Sigmoid colon (tissue), 4 donors: ENCODE results near the gene CYP2C9.

Experiments used
- CTCF ChIP-seq, 4 experiments: fragments of 450-650 bp in 3 of 4; fragments of 200-600 bp in 1 of 4; IDR thresholded peaks; one replicate each; pipeline ENCODE4 v1.5.1; 2016 to 2019; ENCODE audit warnings: antibody characterized with exemption in 4 of 4, mild to moderate bottlenecking in 3 of 4, moderate library complexity in 2 of 4
- POLR2A ChIP-seq, 2 donors: fragments of 450-650 bp; IDR thresholded peaks; one replicate each; pipeline ENCODE4 v1.6.1; 2016; ENCODE audit warnings: antibody characterized with exemption in 2 of 2, mild to moderate bottlenecking in 2 of 2, moderate library complexity in 2 of 2
- POLR2AphosphoS5 ChIP-seq, 4 donors: sonication (generic); formaldehyde crosslinking; IDR thresholded peaks; one replicate each; pipeline ENCODE4 v1.6.1; 2017; ENCODE audit warnings: antibody characterized with exemption in 4 of 4

- TF ChIP-seq CTCF (IDR thresholded peaks at IDR 0.05) (no peak), POLR2AphosphoS5 (IDR thresholded peaks at IDR 0.05) (no peak), POLR2A (IDR thresholded peaks at IDR 0.05) (no peak)
Observed at GRCh38 chr10:94997741-94998174, 59.3 kb downstream of the CYP2C9 start.
